ENCODE results near the gene EFNB1. TPM values are rescaled to one million over a fixed set of nuclear protein-coding genes. Genes with fewer than 3 reads are reported as not detected.

EFNB1 gene
- polyA plus RNA-seq, 2 donors: 22.2 to 24.0 TPM

- H3K36me3 ChIP-seq (ENCODE audit: control insufficient read depth in 2 of 2, insufficient read depth in 2 of 2, low read length in 1 of 2): no peaks in the 10 kb centered on the region
- no peaks in the 10 kb centered on the region for H3K4me1 ChIP-seq (ENCODE audit: control insufficient read depth in 2 of 2, insufficient read depth in 2 of 2, low read length in 1 of 2)
- 79 to 83% methylated on average over 8 of the region's 8 CpGs for WGBS, 2 donors
- no peak overlapping the region for H3K27ac ChIP-seq (ENCODE audit: low read depth in 2 of 2, low read length in 1 of 2)
- peaks cover 0 to 3% of the 10 kb centered on the region in 2 donors for H3K27me3 ChIP-seq (ENCODE audit: control insufficient read depth in 1 of 2, insufficient read depth in 2 of 2, low read length in 2 of 2)
- H3K4me3 ChIP-seq (ENCODE audit: low read depth in 1 of 2, low read length in 2 of 2): no peak overlapping the region
- no peaks in the 10 kb centered on the region for H3K9me3 ChIP-seq (ENCODE audit: control insufficient read depth in 2 of 2, insufficient read depth in 1 of 2, low read depth in 1 of 2, low read length in 1 of 2)
Measured at GRCh38 chrX:68851082-68851481, 22.3 kb downstream of the EFNB1 start.

GRCh38 chrX:68852046-68852445, 23.2 kb downstream of the EFNB1 start:
- Histone ChIP-seq H3K27ac (ENCODE audit: low read depth in 2 of 2, low read length in 1 of 2) (no peak overlapping the region), H3K27me3 (ENCODE audit: control insufficient read depth in 1 of 2, insufficient read depth in 2 of 2, low read length in 2 of 2) (peaks cover 0 to 3% of the 10 kb centered on the region in 2 donors), H3K9me3 (ENCODE audit: control insufficient read depth in 2 of 2, insufficient read depth in 1 of 2, low read depth in 1 of 2, low read length in 1 of 2) (no peaks in the 10 kb centered on the region), H3K4me3 (ENCODE audit: low read depth in 1 of 2, low read length in 2 of 2) (no peak overlapping the region), H3K36me3 (ENCODE audit: control insufficient read depth in 2 of 2, insufficient read depth in 2 of 2, low read length in 1 of 2) (no peaks in the 10 kb centered on the region), H3K4me1 (ENCODE audit: control insufficient read depth in 2 of 2, insufficient read depth in 2 of 2, low read length in 1 of 2) (no peaks in the 10 kb centered on the region)
- WGBS, 2 donors: 62 to 64% methylated on average over 3 of the region's 3 CpGs

- no peak overlapping the region for H3K27ac ChIP-seq (ENCODE audit: low read depth in 2 of 2, low read length in 1 of 2)
- no peaks in the 10 kb centered on the region for H3K9me3 ChIP-seq (ENCODE audit: control insufficient read depth in 2 of 2, insufficient read depth in 1 of 2, low read depth in 1 of 2, low read length in 1 of 2)
- no peaks in the 10 kb centered on the region for H3K4me1 ChIP-seq (ENCODE audit: control insufficient read depth in 2 of 2, insufficient read depth in 2 of 2, low read length in 1 of 2)
- H3K4me3 ChIP-seq (ENCODE audit: low read depth in 1 of 2, low read length in 2 of 2): no peak overlapping the region
- 64 to 68% methylated on average over 4 of the region's 4 CpGs for WGBS, 2 donors
- peaks cover 0 to 3% of the 10 kb centered on the region in 2 donors for H3K27me3 ChIP-seq (ENCODE audit: control insufficient read depth in 1 of 2, insufficient read depth in 2 of 2, low read length in 2 of 2)
- H3K36me3 ChIP-seq (ENCODE audit: control insufficient read depth in 2 of 2, insufficient read depth in 2 of 2, low read length in 1 of 2): no peaks in the 10 kb centered on the region
Measured at GRCh38 chrX:68853665-68854251, 24.9 kb downstream of the EFNB1 start.

- no peak overlapping the region for H3K4me3 ChIP-seq (ENCODE audit: low read depth in 1 of 2, low read length in 2 of 2)
- peaks cover 0 to 10% of the 10 kb centered on the region in 2 donors for H3K27me3 ChIP-seq (ENCODE audit: control insufficient read depth in 1 of 2, insufficient read depth in 2 of 2, low read length in 2 of 2)
- no peaks in the 10 kb centered on the region for H3K9me3 ChIP-seq (ENCODE audit: control insufficient read depth in 2 of 2, insufficient read depth in 1 of 2, low read depth in 1 of 2, low read length in 1 of 2)
- H3K4me1 ChIP-seq (ENCODE audit: control insufficient read depth in 2 of 2, insufficient read depth in 2 of 2, low read length in 1 of 2): no peaks in the 10 kb centered on the region
- WGBS, 2 donors: 73 to 89% methylated on average over 2 of the region's 2 CpGs
- no peak overlapping the region for H3K27ac ChIP-seq (ENCODE audit: low read depth in 2 of 2, low read length in 1 of 2)
- no peaks in the 10 kb centered on the region for H3K36me3 ChIP-seq (ENCODE audit: control insufficient read depth in 2 of 2, insufficient read depth in 2 of 2, low read length in 1 of 2)
Measured at GRCh38 chrX:68865300-68865699, 36.5 kb downstream of the EFNB1 start.

- H3K36me3 ChIP-seq (ENCODE audit: control insufficient read depth in 2 of 2, insufficient read depth in 2 of 2, low read length in 1 of 2): no peaks in the 10 kb centered on the region
- no peak overlapping the region for H3K4me3 ChIP-seq (ENCODE audit: low read depth in 1 of 2, low read length in 2 of 2)
- H3K4me1 ChIP-seq (ENCODE audit: control insufficient read depth in 2 of 2, insufficient read depth in 2 of 2, low read length in 1 of 2): no peaks in the 10 kb centered on the region
- H3K9me3 ChIP-seq (ENCODE audit: control insufficient read depth in 2 of 2, insufficient read depth in 1 of 2, low read depth in 1 of 2, low read length in 1 of 2): no peaks in the 10 kb centered on the region
- no peak overlapping the region for H3K27ac ChIP-seq (ENCODE audit: low read depth in 2 of 2, low read length in 1 of 2)
- H3K27me3 ChIP-seq (ENCODE audit: control insufficient read depth in 1 of 2, insufficient read depth in 2 of 2, low read length in 2 of 2): peaks cover 0 to 7% of the 10 kb centered on the region in 2 donors
- 77 to 94% methylated on average over 2 of the region's 2 CpGs for WGBS, 2 donors
Measured at GRCh38 chrX:68865926-68866325, 37.1 kb downstream of the EFNB1 start.

GRCh38 chrX:68867458-68868112, 38.8 kb downstream of the EFNB1 start:
- Histone ChIP-seq H3K27me3 (ENCODE audit: control insufficient read depth in 1 of 2, insufficient read depth in 2 of 2, low read length in 2 of 2) (peaks cover 0 to 5% of the 10 kb centered on the region in 2 donors), H3K4me1 (ENCODE audit: control insufficient read depth in 2 of 2, insufficient read depth in 2 of 2, low read length in 1 of 2) (no peaks in the 10 kb centered on the region), H3K27ac (ENCODE audit: low read depth in 2 of 2, low read length in 1 of 2) (no peak overlapping the region), H3K9me3 (ENCODE audit: control insufficient read depth in 2 of 2, insufficient read depth in 1 of 2, low read depth in 1 of 2, low read length in 1 of 2) (no peaks in the 10 kb centered on the region), H3K36me3 (ENCODE audit: control insufficient read depth in 2 of 2, insufficient read depth in 2 of 2, low read length in 1 of 2) (no peaks in the 10 kb centered on the region), H3K4me3 (ENCODE audit: low read depth in 1 of 2, low read length in 2 of 2) (no peak overlapping the region)
- 64 to 77% methylated on average over 13 to 14 of the region's 14 CpGs for WGBS, 2 donors

GRCh38 chrX:68868316-68868715, 39.5 kb downstream of the EFNB1 start:
- no peaks in the 10 kb centered on the region for H3K9me3 ChIP-seq (ENCODE audit: control insufficient read depth in 2 of 2, insufficient read depth in 1 of 2, low read depth in 1 of 2, low read length in 1 of 2)
- H3K27me3 ChIP-seq (ENCODE audit: control insufficient read depth in 1 of 2, insufficient read depth in 2 of 2, low read length in 2 of 2): peaks cover 0 to 5% of the 10 kb centered on the region in 2 donors
- H3K36me3 ChIP-seq (ENCODE audit: control insufficient read depth in 2 of 2, insufficient read depth in 2 of 2, low read length in 1 of 2): no peaks in the 10 kb centered on the region
- H3K27ac ChIP-seq (ENCODE audit: low read depth in 2 of 2, low read length in 1 of 2): no peak overlapping the region
- H3K4me1 ChIP-seq (ENCODE audit: control insufficient read depth in 2 of 2, insufficient read depth in 2 of 2, low read length in 1 of 2): peaks cover 0 to 2% of the 10 kb centered on the region in 2 donors
- 82 to 84% methylated on average over 3 of the region's 3 CpGs for WGBS, 2 donors
- H3K4me3 ChIP-seq (ENCODE audit: low read depth in 1 of 2, low read length in 2 of 2): no peak overlapping the region

- no peaks in the 10 kb centered on the region for H3K36me3 ChIP-seq (ENCODE audit: control insufficient read depth in 2 of 2, insufficient read depth in 2 of 2, low read length in 1 of 2)
- H3K27ac ChIP-seq (ENCODE audit: low read depth in 2 of 2, low read length in 1 of 2): no peak overlapping the region
- peaks cover 0 to 3% of the 10 kb centered on the region in 2 donors for H3K27me3 ChIP-seq (ENCODE audit: control insufficient read depth in 1 of 2, insufficient read depth in 2 of 2, low read length in 2 of 2)
- no peaks in the 10 kb centered on the region for H3K9me3 ChIP-seq (ENCODE audit: control insufficient read depth in 2 of 2, insufficient read depth in 1 of 2, low read depth in 1 of 2, low read length in 1 of 2)
- H3K4me3 ChIP-seq (ENCODE audit: low read depth in 1 of 2, low read length in 2 of 2): no peak overlapping the region
- peaks cover 0 to 3% of the 10 kb centered on the region in 2 donors for H3K4me1 ChIP-seq (ENCODE audit: control insufficient read depth in 2 of 2, insufficient read depth in 2 of 2, low read length in 1 of 2)
- 50 to 75% methylated on average over 5 of the region's 5 CpGs for WGBS, 2 donors
Measured at GRCh38 chrX:68868902-68869800, 40.3 kb downstream of the EFNB1 start.

GRCh38 chrX:68870357-68870756, 41.5 kb downstream of the EFNB1 start:
- WGBS, 2 donors: 68 to 72% methylated on average over 3 of the region's 3 CpGs
- no peaks in the 10 kb centered on the region for H3K9me3 ChIP-seq (ENCODE audit: control insufficient read depth in 2 of 2, insufficient read depth in 1 of 2, low read depth in 1 of 2, low read length in 1 of 2)

More at GRCh38 chrX:68870357-68870756, 41.5 kb downstream of the EFNB1 start:
- no peaks in the 10 kb centered on the region for H3K36me3 ChIP-seq (ENCODE audit: control insufficient read depth in 2 of 2, insufficient read depth in 2 of 2, low read length in 1 of 2)
- peaks cover 0 to 3% of the 10 kb centered on the region in 2 donors for H3K4me1 ChIP-seq (ENCODE audit: control insufficient read depth in 2 of 2, insufficient read depth in 2 of 2, low read length in 1 of 2)
- no peak overlapping the region for H3K4me3 ChIP-seq (ENCODE audit: low read depth in 1 of 2, low read length in 2 of 2)
- no peaks in the 10 kb centered on the region for H3K27me3 ChIP-seq (ENCODE audit: control insufficient read depth in 1 of 2, insufficient read depth in 2 of 2, low read length in 2 of 2)
- H3K27ac ChIP-seq (ENCODE audit: low read depth in 2 of 2, low read length in 1 of 2): no peak overlapping the region
